Astrocyte of the spinal cord (primary cell): Measurements from ENCODE around the gene ASIP.
"Not testable (repeated sequence)": the region's sequence is repeated elsewhere in the genome, so short reads cannot be mapped to it uniquely, and the experiment has no call there.

Source experiments
- DNase-seq: peaks from one replicate; pipeline ENCODE4 v3.0.0; 2011; ENCODE audit warnings: low read depth, low spot score
- H3K4me3 ChIP-seq: 2 replicates; pipeline ENCODE4 v1.5.1; 2011; ENCODE audit warnings: low read depth, mild to moderate bottlenecking, low read length, moderate library complexity
- in situ Hi-C: cut with HindIII; loops from 2 replicates; pipeline ENCODE4 v1.10.0; 2017; ENCODE audit warnings: low sequenced_read_pairs
- TF ChIP-seq, protein P1 (sequence below): IDR thresholded peaks from 2 replicates; pipeline ENCODE4 v1.5.1; 2012; ENCODE audit warnings: low read depth, mild to moderate bottlenecking, low read length, inconsistent platforms

ASIP gene

DNA sequence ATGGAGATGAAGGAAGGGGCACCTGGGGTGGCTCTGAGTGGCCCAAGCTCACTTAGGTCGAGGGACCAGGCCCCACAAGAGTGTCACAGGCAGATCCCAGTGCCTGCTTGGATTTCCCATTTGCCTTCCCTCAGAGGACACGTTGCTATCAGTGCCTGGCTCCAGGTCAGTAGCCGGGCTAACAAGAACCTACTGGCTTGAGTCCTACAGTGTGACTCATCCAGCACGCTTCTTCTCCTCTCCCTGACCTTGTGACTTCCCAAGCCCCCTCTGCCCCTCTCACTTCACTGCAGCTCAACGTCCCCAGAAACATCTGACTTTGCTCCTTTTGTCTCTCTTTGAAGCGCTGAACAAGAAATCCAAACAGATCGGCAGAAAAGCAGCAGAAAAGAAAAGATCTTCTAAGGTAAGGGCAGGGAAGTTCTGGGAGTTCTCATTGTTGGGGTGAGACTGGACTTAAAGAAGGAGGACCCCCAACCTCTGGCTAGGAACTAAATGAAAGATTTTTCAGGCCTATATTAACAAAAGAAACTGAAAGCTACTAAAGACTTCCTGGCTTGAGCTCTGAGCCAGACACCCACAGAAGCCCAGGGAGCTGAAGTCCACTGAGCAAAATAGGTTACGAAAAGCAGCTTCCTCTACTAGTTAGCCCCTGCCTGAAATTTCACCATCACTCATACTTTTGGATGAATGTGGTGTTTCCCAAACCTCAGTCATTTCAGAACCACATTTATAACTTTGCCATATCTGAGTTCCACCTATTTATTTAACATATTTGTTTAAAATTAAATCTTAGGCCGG, 21.5 kb downstream of the ASIP start:
- no peak overlapping the region for H3K4me3 ChIP-seq
- in situ Hi-C loops: no loop called here
- DNase-seq: peak; percentile 38
- TF ChIP-seq, protein P1, sequence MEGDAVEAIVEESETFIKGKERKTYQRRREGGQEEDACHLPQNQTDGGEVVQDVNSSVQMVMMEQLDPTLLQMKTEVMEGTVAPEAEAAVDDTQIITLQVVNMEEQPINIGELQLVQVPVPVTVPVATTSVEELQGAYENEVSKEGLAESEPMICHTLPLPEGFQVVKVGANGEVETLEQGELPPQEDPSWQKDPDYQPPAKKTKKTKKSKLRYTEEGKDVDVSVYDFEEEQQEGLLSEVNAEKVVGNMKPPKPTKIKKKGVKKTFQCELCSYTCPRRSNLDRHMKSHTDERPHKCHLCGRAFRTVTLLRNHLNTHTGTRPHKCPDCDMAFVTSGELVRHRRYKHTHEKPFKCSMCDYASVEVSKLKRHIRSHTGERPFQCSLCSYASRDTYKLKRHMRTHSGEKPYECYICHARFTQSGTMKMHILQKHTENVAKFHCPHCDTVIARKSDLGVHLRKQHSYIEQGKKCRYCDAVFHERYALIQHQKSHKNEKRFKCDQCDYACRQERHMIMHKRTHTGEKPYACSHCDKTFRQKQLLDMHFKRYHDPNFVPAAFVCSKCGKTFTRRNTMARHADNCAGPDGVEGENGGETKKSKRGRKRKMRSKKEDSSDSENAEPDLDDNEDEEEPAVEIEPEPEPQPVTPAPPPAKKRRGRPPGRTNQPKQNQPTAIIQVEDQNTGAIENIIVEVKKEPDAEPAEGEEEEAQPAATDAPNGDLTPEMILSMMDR: no peak

DNA sequence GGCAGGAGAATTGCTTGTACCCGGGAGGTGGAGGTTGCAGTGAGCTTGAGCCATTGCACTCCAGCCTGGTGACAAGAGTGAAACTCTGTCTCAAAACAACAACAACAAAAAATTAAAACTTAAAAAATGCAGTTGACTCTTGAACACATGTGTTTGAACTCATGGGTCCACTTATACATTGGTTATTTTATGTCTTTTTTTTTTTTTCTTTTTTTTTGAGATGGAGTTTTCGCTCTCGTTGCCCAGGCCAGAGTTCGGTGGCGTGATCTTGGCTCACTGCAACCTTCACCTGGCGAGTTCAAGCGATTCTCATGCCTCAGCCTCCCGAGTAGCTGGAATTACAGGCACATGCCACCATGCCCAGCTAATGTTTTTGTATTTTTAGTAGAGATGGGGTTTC, 22.2 kb downstream of the ASIP start:
- H3K4me3 ChIP-seq, in situ Hi-C loops, DNase-seq: not testable (repeated sequence)

DNA sequence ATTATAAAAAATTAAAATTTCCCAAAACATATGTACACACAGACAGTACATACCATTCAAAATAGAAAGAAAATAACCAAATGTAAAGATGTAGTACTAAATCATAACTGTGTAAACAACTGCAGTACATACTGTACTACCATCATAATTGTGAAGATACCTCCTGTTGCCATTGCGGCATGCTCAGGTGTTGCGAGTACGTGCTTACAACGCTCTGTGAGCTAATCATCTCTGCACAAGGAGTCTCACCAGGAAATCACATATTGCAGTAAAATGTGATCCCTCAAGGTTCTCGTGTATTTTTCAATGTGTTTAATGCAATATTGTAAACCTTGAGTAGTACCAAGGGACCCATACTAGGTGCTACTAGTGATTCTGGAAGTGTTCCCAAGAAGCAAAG, 22.9 kb downstream of the ASIP start:
- TF ChIP-seq, protein P1: no peak
- in situ Hi-C loops: no loop called here
- H3K4me3 ChIP-seq: no peak overlapping the region
- DNase-seq: no peak

DNA sequence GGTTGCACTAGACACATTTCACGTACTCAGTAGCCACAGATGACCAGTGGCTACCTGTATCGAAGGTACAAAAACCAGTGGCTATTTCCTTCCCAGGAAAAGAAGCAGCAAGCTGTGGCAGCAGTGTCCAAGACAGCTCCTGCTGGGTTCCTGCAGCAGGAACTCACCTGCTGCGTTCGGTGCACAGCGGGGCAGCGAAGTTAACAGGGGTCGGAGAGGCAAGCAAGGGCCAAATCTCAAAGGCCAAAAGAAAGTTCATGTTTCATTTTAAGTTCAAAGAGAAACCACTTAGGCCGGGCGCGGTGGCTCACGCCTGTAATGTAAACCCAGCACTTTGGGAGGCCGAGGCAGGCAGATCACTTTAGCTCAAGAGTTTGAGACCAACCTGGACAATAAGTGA, 26.9 kb downstream of the ASIP start:
- DNase-seq: no peak
- H3K4me3 ChIP-seq: no peak overlapping the region
- in situ Hi-C loops: no loop called here
- TF ChIP-seq, protein P1: no peak

DNA sequence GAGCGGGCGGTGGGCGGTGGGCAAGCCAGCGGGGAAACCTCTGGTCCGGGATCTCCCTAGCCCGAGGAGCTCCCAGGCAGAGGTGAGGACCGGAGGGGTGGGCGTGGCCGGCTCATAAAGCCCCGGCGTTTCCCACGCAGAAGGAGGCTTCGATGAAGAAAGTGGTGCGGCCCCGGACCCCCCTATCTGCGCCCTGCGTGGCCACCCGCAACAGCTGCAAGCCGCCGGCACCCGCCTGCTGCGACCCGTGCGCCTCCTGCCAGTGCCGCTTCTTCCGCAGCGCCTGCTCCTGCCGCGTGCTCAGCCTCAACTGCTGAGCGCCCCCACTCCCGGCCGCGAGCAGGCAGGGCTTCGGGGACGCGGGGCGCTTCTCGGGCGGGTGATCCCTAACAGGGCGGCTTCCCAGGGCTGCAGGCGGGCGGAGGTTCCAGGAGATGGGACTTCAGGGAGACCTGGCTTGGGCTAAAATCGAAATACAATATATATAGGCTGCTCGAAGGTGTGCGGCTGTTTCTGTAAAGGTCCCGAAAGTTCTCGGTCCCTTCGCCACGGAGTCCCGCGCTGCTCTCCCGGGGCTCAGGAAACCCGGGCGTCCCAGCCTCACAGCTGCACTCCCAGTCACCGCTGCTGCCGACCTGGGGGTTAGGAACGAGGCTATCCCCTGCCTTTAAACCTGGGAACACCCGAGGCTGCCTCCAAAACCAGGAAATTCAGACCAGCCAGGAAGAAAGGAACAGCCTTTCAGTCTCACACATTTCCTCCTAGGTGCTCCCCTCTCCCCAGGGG, 27.8 kb downstream of the ASIP start:
- in situ Hi-C loops: no loop called here
- H3K4me3 ChIP-seq: peak overlapping the region; percentile 30
- TF ChIP-seq, protein P1: no peak
- DNase-seq: peak; percentile 11

DNA sequence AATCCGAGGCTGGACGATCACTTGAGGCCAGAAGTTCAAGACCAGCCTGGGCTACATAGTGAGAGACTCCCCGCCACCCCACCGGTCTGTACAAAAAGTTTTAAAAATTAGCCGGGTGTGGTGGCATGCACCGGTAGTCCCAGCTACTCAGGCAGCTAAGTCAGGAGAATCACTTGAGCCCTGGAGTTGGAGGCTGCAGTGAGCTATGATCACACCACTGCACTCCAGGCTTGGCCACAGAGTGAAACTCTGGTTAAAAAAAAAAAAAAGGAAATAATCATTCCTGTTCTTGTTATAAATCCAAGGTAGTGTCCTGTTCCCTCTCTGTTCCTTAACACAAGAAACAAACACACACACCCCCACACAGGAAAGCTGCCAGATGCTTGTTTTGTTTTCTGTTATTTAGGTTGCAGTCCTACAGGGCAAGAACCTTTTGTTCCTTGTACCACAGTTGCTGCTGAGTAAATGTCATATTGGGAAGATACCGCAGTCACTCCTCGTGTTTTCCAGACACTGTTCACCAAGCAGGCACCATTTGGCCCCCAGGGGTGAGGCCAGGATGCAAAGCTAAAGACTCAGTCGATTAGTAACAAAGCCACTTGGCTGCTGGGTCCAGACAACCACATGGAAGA, 28.9 kb downstream of the ASIP start:
- in situ Hi-C loops: no loop called here
- TF ChIP-seq, protein P1: no peak
- peak; percentile 73 for DNase-seq
- no peak overlapping the region for H3K4me3 ChIP-seq
